CD4-positive, alpha-beta T cell treated with Interferon alpha-2 for 1 hour (primary cell): Measurements from ENCODE around the gene GREB1.
"Not testable (repeated sequence)": the region's sequence is repeated elsewhere in the genome, so short reads cannot be mapped to it uniquely, and the experiment has no call there.

Source experiments
- DNase-seq, 2 donors: peaks; one replicate each; pipeline ENCODE4 v3.0.0-alpha.2; 2020 to 2022

Gene GREB1

GRCh38 chr2:11644293-11644692 is 110.4 kb downstream of the GREB1 start:
- no peak for DNase-seq

GRCh38 chr2:11646530-11646929 is 112.7 kb downstream of the GREB1 start:
- no peak for DNase-seq

- DNase-seq = no peak
These were observed 114.2 kb downstream of the GREB1 start for GRCh38 chr2:11647834-11648600.

- DNase-seq = no peak
These were observed 115.2 kb downstream of the GREB1 start for GRCh38 chr2:11649093-11649492.

- no peak for DNase-seq
These were observed 118.2 kb downstream of the GREB1 start for GRCh38 chr2:11651856-11652548.

- no peak for DNase-seq
These were observed 118.7 kb downstream of the GREB1 start for GRCh38 chr2:11652553-11652952.

- DNase-seq = no peak
These were observed 121.7 kb downstream of the GREB1 start for GRCh38 chr2:11655495-11655894.

GRCh38 chr2:11656252-11656651 is 122.4 kb downstream of the GREB1 start:
- no peak for DNase-seq

GRCh38 chr2:11656671-11657101 is 122.8 kb downstream of the GREB1 start:
- DNase-seq = no peak

- no peak for DNase-seq
These were observed 123.3 kb downstream of the GREB1 start for GRCh38 chr2:11657195-11657594.

GRCh38 chr2:11657646-11658045 is 123.8 kb downstream of the GREB1 start:
- DNase-seq = no peak

- DNase-seq = no peak
These were observed 124.6 kb downstream of the GREB1 start for GRCh38 chr2:11658208-11659114.

- no peak for DNase-seq
These were observed 125.2 kb downstream of the GREB1 start for GRCh38 chr2:11659115-11659475.

- no peak for DNase-seq
These were observed 126.0 kb downstream of the GREB1 start for GRCh38 chr2:11659851-11660250.

GRCh38 chr2:11660396-11660795 is 126.6 kb downstream of the GREB1 start:
- DNase-seq = not testable (repeated sequence)

- no peak for DNase-seq
These were observed 128.1 kb downstream of the GREB1 start for GRCh38 chr2:11661891-11662435.

GRCh38 chr2:11662882-11663281 is 129.0 kb downstream of the GREB1 start:
- DNase-seq = no peak

- no peak for DNase-seq
These were observed 129.6 kb downstream of the GREB1 start for GRCh38 chr2:11663427-11663826.

GRCh38 chr2:11665028-11665427 is 131.2 kb downstream of the GREB1 start:
- DNase-seq = no peak

- DNase-seq = no peak
These were observed 131.9 kb downstream of the GREB1 start for GRCh38 chr2:11665510-11666362.

- DNase-seq = no peak
These were observed 133.3 kb downstream of the GREB1 start for GRCh38 chr2:11667194-11667593.
